ENCODE results near the gene GAGE12G.
"Not testable (repeated sequence)": the region's sequence is repeated elsewhere in the genome, so short reads cannot be mapped to it uniquely, and the experiment has no call there.

The GAGE12G gene, protein sequence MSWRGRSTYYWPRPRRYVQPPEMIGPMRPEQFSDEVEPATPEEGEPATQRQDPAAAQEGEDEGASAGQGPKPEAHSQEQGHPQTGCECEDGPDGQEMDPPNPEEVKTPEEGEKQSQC

GRCh38 chrX:49570100-49570499 is at the start of gene GAGE12G:
Gene GAGE12G, plus strand, starts transcription at chrX:49570400. Its CDS starts 1,155 bp downstream, at chrX:49571555.
- FAIRE-seq, result not testable (repeated sequence)

- FAIRE-seq, result not testable (repeated sequence)
These were observed 38.3 kb upstream of the GAGE12G start, which contains the start of gene GAGE12C for GRCh38 chrX:49531877-49532276. Gene GAGE12C, plus strand, starts transcription at chrX:49532177. Its CDS starts 1,155 bp downstream, at chrX:49533332.

DNA sequence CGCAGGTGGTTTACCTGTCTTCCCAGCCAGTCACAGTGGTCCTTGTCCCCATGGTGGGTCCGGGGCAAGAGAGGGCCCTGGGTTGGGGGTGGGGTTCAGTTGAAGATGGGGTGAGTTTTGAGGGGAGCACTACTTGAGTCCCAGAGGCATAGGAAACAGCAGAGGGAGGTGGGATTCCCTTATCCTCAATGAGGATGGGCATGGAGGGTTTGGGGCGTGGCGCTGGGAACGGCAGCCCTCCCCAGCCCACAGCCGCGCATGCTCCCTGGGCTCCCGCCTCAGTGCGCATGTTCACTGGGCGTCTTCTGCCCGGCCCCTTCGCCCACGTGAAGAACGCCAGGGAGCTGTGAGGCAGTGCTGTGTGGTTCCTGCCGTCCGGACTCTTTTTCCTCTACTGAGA is 28.8 kb upstream of the GAGE12G start, which contains the start of gene GAGE12D:
Gene GAGE12D, plus strand, starts transcription at position 301 of the 400 bp plus-strand sequence. CDS start 1,155 bp downstream, outside the sequence.
- not testable (repeated sequence) for FAIRE-seq

DNA sequence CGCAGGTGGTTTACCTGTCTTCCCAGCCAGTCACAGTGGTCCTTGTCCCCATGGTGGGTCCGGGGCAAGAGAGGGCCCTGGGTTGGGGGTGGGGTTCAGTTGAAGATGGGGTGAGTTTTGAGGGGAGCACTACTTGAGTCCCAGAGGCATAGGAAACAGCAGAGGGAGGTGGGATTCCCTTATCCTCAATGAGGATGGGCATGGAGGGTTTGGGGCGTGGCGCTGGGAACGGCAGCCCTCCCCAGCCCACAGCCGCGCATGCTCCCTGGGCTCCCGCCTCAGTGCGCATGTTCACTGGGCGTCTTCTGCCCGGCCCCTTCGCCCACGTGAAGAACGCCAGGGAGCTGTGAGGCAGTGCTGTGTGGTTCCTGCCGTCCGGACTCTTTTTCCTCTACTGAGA is 19.2 kb upstream of the GAGE12G start, which contains the start of gene GAGE12E:
Gene GAGE12E, plus strand, starts transcription at position 301 of the 400 bp plus-strand sequence. CDS start 1,155 bp downstream, outside the sequence.
- FAIRE-seq, result not testable (repeated sequence)

DNA sequence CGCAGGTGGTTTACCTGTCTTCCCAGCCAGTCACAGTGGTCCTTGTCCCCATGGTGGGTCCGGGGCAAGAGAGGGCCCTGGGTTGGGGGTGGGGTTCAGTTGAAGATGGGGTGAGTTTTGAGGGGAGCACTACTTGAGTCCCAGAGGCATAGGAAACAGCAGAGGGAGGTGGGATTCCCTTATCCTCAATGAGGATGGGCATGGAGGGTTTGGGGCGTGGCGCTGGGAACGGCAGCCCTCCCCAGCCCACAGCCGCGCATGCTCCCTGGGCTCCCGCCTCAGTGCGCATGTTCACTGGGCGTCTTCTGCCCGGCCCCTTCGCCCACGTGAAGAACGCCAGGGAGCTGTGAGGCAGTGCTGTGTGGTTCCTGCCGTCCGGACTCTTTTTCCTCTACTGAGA is 9.7 kb upstream of the GAGE12G start, which contains the start of gene GAGE12F:
Gene GAGE12F, plus strand, starts transcription at position 301 of the 400 bp plus-strand sequence. CDS start 1,155 bp downstream, outside the sequence.
- not testable (repeated sequence) for FAIRE-seq

GRCh38 chrX:49568728-49569127 is 1.5 kb upstream of the GAGE12G start:
- not testable (repeated sequence) for FAIRE-seq

DNA sequence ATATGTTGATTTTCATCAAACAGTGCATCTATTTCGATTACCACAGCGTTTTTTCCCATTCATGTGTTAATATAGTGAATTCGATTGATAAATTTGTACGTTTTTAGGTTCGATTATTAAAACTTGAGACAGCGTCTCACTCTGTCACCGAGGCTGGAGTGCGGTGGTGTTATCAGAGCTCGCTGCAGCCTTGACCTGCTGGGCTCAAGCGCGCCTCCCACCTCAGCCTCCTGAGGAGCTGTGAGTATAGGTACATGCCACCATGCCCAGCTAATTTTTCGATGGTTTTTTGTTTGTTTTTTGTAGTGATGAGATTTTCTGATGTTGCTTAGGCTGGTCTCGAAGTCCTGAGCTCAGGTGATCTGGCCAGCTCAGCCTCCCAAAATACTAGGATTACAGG is 1.0 kb upstream of the GAGE12G start:
- FAIRE-seq, result not testable (repeated sequence)

DNA sequence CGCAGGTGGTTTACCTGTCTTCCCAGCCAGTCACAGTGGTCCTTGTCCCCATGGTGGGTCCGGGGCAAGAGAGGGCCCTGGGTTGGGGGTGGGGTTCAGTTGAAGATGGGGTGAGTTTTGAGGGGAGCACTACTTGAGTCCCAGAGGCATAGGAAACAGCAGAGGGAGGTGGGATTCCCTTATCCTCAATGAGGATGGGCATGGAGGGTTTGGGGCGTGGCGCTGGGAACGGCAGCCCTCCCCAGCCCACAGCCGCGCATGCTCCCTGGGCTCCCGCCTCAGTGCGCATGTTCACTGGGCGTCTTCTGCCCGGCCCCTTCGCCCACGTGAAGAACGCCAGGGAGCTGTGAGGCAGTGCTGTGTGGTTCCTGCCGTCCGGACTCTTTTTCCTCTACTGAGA is 9.4 kb downstream of the GAGE12G start, which contains the start of gene GAGE12H:
Gene GAGE12H, plus strand, starts transcription at position 301 of the 400 bp plus-strand sequence. CDS start 1,155 bp downstream, outside the sequence.
- FAIRE-seq, result not testable (repeated sequence)

GRCh38 chrX:49589196-49589595 is 19.0 kb downstream of the GAGE12G start, which contains the start of gene GAGE2A:
Gene GAGE2A, plus strand, starts transcription at chrX:49589496. Its CDS starts 1,155 bp downstream, at chrX:49590651.
- not testable (repeated sequence) for FAIRE-seq

DNA sequence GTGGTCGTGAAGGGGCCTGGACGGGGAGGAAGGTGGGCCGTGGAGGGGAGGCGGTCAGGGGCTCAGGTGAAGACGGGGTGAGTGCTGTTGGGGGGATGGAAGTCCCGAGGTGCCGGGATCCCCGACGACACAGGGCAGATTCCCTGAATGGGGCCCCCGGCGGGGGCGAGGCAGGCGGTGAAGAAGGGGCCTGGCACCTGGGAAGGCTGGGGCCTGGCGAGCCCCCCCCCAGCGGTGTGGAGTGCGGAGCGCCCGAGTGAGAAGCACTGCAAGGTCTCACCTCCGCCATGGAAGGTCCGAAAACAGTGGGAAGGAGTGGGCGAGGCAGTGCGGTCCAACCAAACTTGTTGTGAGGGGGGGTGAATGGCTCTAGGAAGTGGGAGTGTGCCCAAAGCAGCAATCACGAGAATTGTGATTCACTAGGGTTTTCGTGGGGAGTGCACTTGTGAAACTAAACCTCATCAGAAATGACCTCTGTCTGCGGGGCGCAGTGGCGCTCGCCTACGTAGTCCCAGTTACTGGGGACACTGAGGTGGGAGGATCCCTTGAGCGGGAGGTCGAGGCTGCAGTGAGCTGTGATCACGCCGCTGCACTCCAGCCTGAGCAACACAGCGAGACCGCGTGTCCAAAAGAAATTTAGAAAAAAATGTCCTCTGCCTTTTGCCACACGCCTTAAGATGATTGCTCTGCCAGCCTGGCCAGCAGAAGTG is 19.7 kb downstream of the GAGE12G start:
- FAIRE-seq, result not testable (repeated sequence)

- FAIRE-seq, result not testable (repeated sequence)
These were observed 20.3 kb downstream of the GAGE12G start for GRCh38 chrX:49590488-49590887.

GRCh38 chrX:49598720-49599119 is 28.5 kb downstream of the GAGE12G start, which contains the start of gene GAGE1:
Gene GAGE1, plus strand, starts transcription at chrX:49599020. Its CDS starts 1,155 bp downstream, at chrX:49600175.
- not testable (repeated sequence) for FAIRE-seq

GRCh38 chrX:49610718-49611310 is 40.6 kb downstream of the GAGE12G start:
- FAIRE-seq, result no peak

DNA sequence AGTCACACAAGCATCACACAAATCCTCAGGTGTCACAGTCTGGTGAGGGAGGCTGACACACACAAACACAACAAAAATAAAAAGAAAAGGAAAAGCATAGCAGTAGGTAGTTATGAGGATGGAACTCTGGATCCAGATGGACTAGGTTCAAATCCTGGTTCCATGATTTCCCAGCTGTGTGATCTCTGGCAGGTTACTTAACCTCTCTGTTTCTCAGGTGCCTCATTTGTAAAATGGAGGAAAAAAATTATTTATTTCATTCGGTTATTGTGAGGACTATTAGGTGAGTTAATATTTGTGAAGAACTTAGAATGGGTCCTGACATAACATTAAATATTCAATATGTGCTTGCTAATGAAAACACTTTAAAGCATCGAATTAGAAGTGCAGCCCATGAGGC is 48.4 kb downstream of the GAGE12G start:
- no peak for FAIRE-seq
